GM12874 (cell line): Measurements from ENCODE around the gene ALPG.

Source experiments
- CTCF ChIP-seq: IDR thresholded peaks from 2 replicates; pipeline ENCODE4 v1.5.1; 2011; ENCODE audit warnings: low read depth, mild to moderate bottlenecking, control low read depth, low read length, moderate library complexity; ENCODE audit not compliant: insufficient read depth

ALPG gene

DNA sequence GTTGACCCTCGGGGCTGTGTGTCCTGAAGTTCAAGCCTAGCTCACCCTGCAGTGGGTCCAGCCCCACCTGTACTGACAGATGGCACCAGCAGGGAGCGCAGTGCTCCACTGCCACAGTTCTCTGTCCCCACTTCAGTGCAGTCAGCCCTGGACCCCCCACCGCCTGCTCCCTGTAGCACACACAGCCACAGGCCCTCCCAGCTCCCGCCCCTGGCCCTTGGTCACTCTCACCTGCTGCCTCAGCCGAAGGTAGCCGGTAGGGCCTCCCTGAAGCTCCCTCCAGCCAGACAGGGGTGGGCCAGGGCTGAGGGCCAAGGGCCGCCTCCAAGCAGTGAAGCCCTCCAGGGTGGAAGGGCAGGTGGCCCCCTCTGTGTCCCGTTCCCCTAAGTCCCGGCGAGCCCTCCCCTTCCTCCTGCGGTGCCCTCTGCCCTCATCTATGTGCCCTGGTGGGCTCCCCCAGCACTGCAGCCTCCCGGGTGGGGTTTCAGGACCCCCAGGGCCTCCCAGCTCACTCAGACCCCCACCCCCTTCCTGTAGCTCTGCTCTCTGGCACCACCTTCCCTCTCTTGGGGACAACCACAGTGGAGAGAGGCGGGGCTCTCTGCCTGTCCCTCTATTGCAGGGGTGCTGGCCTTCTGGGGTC, 38.9 kb upstream of the ALPG start:
- TF ChIP-seq CTCF, result peak; percentile 41

- no peak for TF ChIP-seq CTCF
Measured at GRCh38 chr2:232368311-232368731, 38.3 kb upstream of the ALPG start.

GRCh38 chr2:232369126-232369951, 37.3 kb upstream of the ALPG start:
- no peak for TF ChIP-seq CTCF

DNA sequence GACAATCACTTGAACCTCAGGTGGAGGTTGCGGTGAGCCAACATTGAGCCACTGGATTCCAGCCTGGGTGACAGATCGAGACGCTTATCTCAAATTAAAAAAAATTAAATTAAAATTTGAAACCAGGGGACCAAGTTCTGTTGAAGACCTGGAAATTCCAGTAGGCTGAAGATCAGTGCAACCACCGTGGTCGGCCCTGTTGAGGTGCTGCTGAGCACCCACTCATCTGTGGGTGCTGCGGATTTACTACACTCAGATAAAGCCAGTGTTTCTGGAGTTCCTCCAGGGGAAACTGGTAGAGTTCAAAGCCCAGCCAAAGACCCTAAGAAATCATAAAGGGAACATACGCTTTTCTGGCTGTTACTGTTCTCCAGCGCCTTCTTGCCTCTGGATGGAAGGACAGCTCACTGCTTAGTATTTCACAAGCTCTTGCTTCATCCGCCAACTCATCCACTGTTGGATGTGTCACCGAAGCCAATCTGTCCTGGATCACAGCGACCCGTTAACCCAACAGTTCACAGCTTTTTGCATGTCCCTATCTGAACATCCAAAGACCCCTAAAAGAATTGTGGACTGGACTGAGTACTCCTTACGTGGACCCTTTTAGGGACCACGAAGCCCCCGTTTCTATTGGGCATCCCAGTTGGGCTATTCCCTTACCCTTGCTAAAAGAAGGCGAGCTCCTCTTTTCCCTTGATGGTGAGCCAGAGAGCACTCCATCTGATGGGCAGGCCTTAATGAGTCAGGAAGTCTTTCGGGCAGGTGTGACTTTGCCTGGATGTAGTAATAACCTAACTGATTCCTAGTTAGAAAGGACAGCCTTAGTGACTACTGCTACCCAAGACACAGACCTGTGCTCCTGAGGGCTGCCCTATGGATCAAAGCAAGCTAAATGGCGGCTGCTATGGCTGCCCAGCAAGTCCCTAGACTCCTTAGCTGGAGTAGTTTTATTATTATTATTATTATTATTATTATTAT, 34.1 kb upstream of the ALPG start:
- TF ChIP-seq CTCF, result no peak

GRCh38 chr2:232374356-232374755, 32.3 kb upstream of the ALPG start:
- no peak for TF ChIP-seq CTCF

DNA sequence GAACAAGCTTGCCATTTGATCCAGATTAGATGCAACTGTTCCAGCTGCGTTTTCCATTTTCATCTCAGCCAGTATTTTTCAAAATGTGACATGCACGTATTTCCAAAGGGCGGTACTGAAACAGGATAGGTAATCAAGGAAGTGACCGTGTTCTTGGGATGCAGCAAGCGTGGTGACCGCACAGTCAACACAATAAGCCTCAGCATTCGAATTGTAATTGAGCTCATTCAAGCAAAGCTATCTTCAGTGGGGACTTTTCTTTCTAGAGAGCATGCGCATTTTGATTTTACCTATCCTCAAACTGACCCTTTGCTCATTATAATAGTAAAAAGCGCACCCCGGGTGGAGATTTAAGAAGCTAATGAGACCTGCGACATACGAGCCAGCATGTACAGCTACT, 31.5 kb upstream of the ALPG start:
- no peak for TF ChIP-seq CTCF

GRCh38 chr2:232376260-232376659, 30.4 kb upstream of the ALPG start:
- TF ChIP-seq CTCF, result no peak
